Panc1 (cell line): ENCODE results near the gene NGEF. TPM values are rescaled to one million over a fixed set of nuclear protein-coding genes. Genes with fewer than 3 reads are reported as not detected.

Experiments
- ATAC-seq: fragments of 200-7000 bp; cut with Tn5 transposase; 2 replicates; pipeline ENCODE4 v1.9.1; 2020; ENCODE audit warnings: mild to moderate bottlenecking, moderate library complexity
- BruUV-seq: library from RNA; stranded (reverse); fragments of 400-500 nt; replicated peaks from 2 replicates; lab custom pipeline; 2021; lab: Mats Ljungman, UMichigan
- CTCF ChIA-PET: fragments of 300-600 bp; sonication (Branson Sonifier 250); formaldehyde crosslinking; loops from one replicate; lab custom pipeline; 2022; ENCODE audit warnings: antibody characterized with exemption; lab: Charles Lee
- POLR2A ChIA-PET: fragments of 300-600 bp; sonication (Branson Sonifier 250); formaldehyde crosslinking; loops from one replicate; lab custom pipeline; 2022; ENCODE audit warnings: antibody characterized with exemption; lab: Charles Lee
- DNase-seq: peaks from one replicate; pipeline ENCODE4 v3.0.0-alpha.2; 2010; ENCODE audit warnings: low read depth, low spot score
- H3K27ac ChIP-seq: 2 replicates; pipeline ENCODE4 v1.5.1; 2011; ENCODE audit warnings: mild to moderate bottlenecking, low read length, inconsistent platforms
- H3K27me3 ChIP-seq: fragments of 200-500 bp; sonication (Bioruptor generic); 2 replicates; pipeline ENCODE4 v1.6.0; 2014; ENCODE audit warnings: low read length, inconsistent platforms; ENCODE audit not compliant: control insufficient read depth, insufficient read depth
- H3K36me3 ChIP-seq: fragments of 200-500 bp; sonication (Bioruptor generic); 2 replicates; pipeline ENCODE4 v1.5.1; 2014; ENCODE audit warnings: inconsistent platforms, mild to moderate bottlenecking, low read length, moderate library complexity; ENCODE audit not compliant: control insufficient read depth, insufficient read depth
- H3K4me1 ChIP-seq: 2 replicates; pipeline ENCODE4 v1.5.1; 2011; ENCODE audit warnings: inconsistent platforms, mild to moderate bottlenecking, low read length, moderate library complexity; ENCODE audit not compliant: control insufficient read depth, insufficient read depth
- H3K4me3 ChIP-seq, 2 experiments: 2 replicates each; pipeline ENCODE4 v1.5.1; 2011 to 2012; ENCODE audit warnings: low read depth in 2 of 2, low read length in 2 of 2, mild to moderate bottlenecking in 2 of 2, inconsistent platforms in 1 of 2, moderate library complexity in 1 of 2
- H3K9me3 ChIP-seq: fragments of 200-500 bp; sonication (Bioruptor generic); 2 replicates; pipeline ENCODE4 v1.5.1; 2014; ENCODE audit warnings: low read depth, mild to moderate bottlenecking, inconsistent platforms, low read length, moderate library complexity; ENCODE audit not compliant: control insufficient read depth, insufficient read depth
- POLR2AphosphoS5 ChIP-seq: IDR thresholded peaks from 2 replicates; pipeline ENCODE4 v1.6.1; 2012; ENCODE audit warnings: mild to moderate bottlenecking, low read depth, low read length, moderate library complexity
- SIN3A ChIP-seq: IDR thresholded peaks from 2 replicates; pipeline ENCODE4 v1.6.1; 2012; ENCODE audit warnings: low read depth, mild to moderate bottlenecking, low read length, moderate library complexity, borderline replicate concordance; ENCODE audit not compliant: insufficient read depth
- TCF7L2 ChIP-seq: IDR thresholded peaks from 2 replicates; pipeline ENCODE4 v1.6.1; 2011; ENCODE audit warnings: mild to moderate bottlenecking, low read depth, low read length, inconsistent platforms
- in situ Hi-C: cut with HindIII; loops from 2 replicates; pipeline ENCODE4 v1.10.0; 2016; ENCODE audit warnings: low sequenced_read_pairs, low pct_unique_long_range_greater_than_20kb
- intact Hi-C: fragments of 100-400 bp; cut with micrococcal nuclease; formaldehyde crosslinking; loops from one replicate; pipeline ENCODE4 v1.10.0; 2022; ENCODE audit not compliant: unreplicated experiment
- total RNA-seq: library from RNA; stranded (reverse); gene quantifications from one replicate; pipeline ENCODE4 v1.2.1, GENCODE V29; 2021; ENCODE audit not compliant: unreplicated experiment
- TF ChIP-seq, protein P1 (sequence below), 2 experiments: IDR thresholded peaks; 2 replicates each; pipeline ENCODE4 v1.6.1; 2011 to 2012; ENCODE audit warnings: low read depth in 2 of 2, control low read depth in 1 of 2, low read length in 1 of 2, mild to moderate bottlenecking in 1 of 2, moderate library complexity in 1 of 2; ENCODE audit not compliant: insufficient read depth in 1 of 2
- TF ChIP-seq, protein P2 (sequence below): fragments of 450-650 bp; IDR thresholded peaks from 2 replicates; pipeline ENCODE4 v1.5.1; 2017; ENCODE audit warnings: mild to moderate bottlenecking

The NGEF gene
- total RNA-seq, 1 experiment from 2014 or later = 17.8 TPM

DNA sequence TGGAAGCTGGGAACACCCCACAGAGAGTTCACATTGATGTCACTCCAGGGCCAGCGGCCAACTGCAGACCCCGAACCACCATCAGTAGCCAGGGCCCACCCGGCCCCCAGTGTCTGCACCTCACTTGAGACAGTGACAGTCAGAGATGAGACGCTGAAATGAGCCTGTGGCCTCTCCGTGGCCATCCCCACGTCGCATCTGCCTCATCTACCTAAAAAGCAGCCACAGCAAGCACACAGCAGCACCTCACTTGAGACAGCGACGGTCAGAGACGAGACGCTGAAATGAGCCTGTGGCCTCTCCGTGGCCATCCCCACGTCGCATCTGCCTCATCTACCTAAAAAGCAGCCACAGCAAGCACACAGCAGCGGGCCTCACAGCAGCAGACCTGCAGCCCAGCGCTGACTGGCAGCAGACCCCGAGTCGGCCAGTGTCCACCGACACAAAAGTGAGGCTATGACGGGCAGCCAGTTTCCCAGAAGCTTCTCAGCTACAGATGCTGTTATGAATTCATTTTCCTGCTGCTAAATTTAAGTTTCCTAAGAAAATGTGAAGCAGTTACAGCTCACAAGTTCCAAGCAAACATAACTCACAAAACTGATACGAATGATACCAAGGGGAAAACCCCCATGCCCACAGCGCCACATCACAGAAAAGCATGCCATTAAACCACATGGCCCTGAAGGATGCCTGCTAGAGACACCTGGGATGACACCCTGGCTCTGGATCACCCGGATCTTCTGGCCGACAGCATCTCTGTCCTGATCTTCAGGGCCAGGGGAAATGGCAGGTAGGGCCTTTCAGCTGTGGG lies 115.3 kb downstream of the NGEF start:
- Histone ChIP-seq H3K4me1 (peaks cover 18% of the 10 kb centered on the region), H3K36me3 (no peaks in the 10 kb centered on the region), H3K4me3 (no peak overlapping the region), H3K27ac (no peak overlapping the region), H3K27me3 (no peaks in the 10 kb centered on the region), H3K9me3 (no peaks in the 10 kb centered on the region)
- TF ChIP-seq SIN3A (no peak), TCF7L2 (no peak)
- DNase-seq = no peak
- no peak for ATAC-seq
- in situ Hi-C loops (no loop called here), intact Hi-C loops (no loop called here)
- ChIA-PET CTCF (interaction anchor here (0.6 kb wide), 1 partner anchor 52 kb away, joined by 3 read pairs; no protein-coding TSS in a partner anchor), POLR2A (no interaction called here)
- no TSS peak for BruUV-seq

DNA sequence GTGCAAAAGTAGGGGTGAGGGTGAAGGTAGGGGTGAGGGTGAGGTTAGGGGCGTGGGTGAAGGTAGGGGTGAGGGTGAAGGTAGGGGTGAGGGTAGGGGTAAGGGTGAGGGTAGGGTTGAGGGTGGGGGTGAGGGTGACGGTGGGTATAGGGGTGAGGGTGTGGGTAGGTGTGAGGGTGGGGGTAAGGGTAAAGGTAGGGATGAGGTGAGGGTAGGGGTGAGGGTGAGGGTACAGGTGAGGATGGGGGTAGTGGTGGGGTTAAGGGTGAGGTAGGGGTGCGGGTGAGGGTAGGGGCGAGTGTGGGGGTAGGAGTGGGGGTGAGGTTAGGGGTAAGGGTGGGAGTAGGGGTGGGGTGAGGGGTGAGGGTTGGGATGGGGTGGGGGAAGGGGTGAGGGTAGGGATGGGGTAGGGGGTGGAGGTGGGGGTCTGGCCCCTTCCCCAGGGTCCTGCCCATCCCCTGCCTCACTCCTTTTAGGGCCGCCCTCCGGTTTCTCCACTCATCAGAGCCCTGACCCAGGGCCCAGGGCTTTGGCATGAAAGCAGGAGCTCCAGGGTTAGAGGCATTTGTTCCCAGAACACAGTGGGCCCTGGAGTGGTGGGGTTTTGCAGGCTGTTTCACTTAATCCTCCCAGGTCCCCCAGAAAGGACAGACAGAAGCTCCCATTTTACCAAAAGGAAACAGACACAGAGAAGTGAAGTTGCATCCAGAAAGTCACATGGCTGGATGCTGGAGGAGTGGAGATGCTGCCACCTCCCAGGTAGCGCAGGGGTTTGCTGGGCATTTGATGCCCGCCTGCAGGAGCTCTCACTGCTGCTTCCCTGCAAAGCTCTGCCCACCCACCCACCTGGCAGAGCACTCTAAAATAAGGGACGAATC lies 116.1 kb downstream of the NGEF start:
- no TSS peak for BruUV-seq

More for the DNA sequence above, 116.1 kb downstream of the NGEF start:
- H3K27ac ChIP-seq = no peak overlapping the region
- intact Hi-C loops (no loop called here), in situ Hi-C loops (no loop called here)
- peaks cover 10% of the 10 kb centered on the region for H3K4me1 ChIP-seq
- DNase-seq = no peak
- TF ChIP-seq POLR2AphosphoS5 = no peak
- TF ChIP-seq, protein P1, sequence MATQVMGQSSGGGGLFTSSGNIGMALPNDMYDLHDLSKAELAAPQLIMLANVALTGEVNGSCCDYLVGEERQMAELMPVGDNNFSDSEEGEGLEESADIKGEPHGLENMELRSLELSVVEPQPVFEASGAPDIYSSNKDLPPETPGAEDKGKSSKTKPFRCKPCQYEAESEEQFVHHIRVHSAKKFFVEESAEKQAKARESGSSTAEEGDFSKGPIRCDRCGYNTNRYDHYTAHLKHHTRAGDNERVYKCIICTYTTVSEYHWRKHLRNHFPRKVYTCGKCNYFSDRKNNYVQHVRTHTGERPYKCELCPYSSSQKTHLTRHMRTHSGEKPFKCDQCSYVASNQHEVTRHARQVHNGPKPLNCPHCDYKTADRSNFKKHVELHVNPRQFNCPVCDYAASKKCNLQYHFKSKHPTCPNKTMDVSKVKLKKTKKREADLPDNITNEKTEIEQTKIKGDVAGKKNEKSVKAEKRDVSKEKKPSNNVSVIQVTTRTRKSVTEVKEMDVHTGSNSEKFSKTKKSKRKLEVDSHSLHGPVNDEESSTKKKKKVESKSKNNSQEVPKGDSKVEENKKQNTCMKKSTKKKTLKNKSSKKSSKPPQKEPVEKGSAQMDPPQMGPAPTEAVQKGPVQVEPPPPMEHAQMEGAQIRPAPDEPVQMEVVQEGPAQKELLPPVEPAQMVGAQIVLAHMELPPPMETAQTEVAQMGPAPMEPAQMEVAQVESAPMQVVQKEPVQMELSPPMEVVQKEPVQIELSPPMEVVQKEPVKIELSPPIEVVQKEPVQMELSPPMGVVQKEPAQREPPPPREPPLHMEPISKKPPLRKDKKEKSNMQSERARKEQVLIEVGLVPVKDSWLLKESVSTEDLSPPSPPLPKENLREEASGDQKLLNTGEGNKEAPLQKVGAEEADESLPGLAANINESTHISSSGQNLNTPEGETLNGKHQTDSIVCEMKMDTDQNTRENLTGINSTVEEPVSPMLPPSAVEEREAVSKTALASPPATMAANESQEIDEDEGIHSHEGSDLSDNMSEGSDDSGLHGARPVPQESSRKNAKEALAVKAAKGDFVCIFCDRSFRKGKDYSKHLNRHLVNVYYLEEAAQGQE (IDR thresholded peaks at IDR 0.05; ENCODE audit: insufficient read depth in 1 of 2, low read depth in 2 of 2, low read length in 1 of 2) = no peak
- no peak for TF ChIP-seq SIN3A
- TF ChIP-seq, protein P2, sequence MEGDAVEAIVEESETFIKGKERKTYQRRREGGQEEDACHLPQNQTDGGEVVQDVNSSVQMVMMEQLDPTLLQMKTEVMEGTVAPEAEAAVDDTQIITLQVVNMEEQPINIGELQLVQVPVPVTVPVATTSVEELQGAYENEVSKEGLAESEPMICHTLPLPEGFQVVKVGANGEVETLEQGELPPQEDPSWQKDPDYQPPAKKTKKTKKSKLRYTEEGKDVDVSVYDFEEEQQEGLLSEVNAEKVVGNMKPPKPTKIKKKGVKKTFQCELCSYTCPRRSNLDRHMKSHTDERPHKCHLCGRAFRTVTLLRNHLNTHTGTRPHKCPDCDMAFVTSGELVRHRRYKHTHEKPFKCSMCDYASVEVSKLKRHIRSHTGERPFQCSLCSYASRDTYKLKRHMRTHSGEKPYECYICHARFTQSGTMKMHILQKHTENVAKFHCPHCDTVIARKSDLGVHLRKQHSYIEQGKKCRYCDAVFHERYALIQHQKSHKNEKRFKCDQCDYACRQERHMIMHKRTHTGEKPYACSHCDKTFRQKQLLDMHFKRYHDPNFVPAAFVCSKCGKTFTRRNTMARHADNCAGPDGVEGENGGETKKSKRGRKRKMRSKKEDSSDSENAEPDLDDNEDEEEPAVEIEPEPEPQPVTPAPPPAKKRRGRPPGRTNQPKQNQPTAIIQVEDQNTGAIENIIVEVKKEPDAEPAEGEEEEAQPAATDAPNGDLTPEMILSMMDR = no peak
- no peak for TF ChIP-seq TCF7L2
- H3K27me3 ChIP-seq = no peaks in the 10 kb centered on the region
- CTCF ChIA-PET = no interaction called here
- no peak overlapping the region for H3K4me3 ChIP-seq
- ATAC-seq = no peak
- H3K36me3 ChIP-seq = no peaks in the 10 kb centered on the region
- no peaks in the 10 kb centered on the region for H3K9me3 ChIP-seq
- POLR2A ChIA-PET = no interaction called here
